Uterus (tissue), 4 donors: ENCODE results near the gene ERF. TPM values are rescaled to one million over a fixed set of nuclear protein-coding genes. Genes with fewer than 3 reads are reported as not detected.
A peak's percentile ranks its signal among the peaks of the same experiment; 100 is the strongest.

ENCODE experiments used
- DNase-seq, 2 donors: peaks; one replicate each; pipeline ENCODE4 v3.0.0-alpha.2; 2019 to 2020
- H3K27ac ChIP-seq, 2 donors: fragments of 200-600 bp; sonication (generic); 1 replicate in 1 of 2; 2 replicates in 1 of 2; pipeline ENCODE4 v1.5.1; 2016 to 2018
- H3K27me3 ChIP-seq, 2 donors: fragments of 200-600 bp; sonication (generic); one replicate each; pipeline ENCODE4 v1.5.1; 2018 to 2019; ENCODE audit warnings: control low read depth in 1 of 2
- H3K36me3 ChIP-seq, 2 donors: fragments of 200-600 bp; sonication (generic); one replicate each; pipeline ENCODE4 v1.5.1; 2019; ENCODE audit warnings: control low read depth in 1 of 2
- H3K4me1 ChIP-seq, 2 donors: fragments of 200-600 bp; sonication (generic); one replicate each; pipeline ENCODE4 v1.5.1; 2018 to 2019; ENCODE audit warnings: control low read depth in 1 of 2
- H3K4me3 ChIP-seq, 2 donors: fragments of 200-600 bp; sonication (generic); 1 replicate in 1 of 2; 2 replicates in 1 of 2; pipeline ENCODE4 v1.5.1; 2018 to 2019; ENCODE audit warnings: mild to moderate bottlenecking in 1 of 2
- H3K9me3 ChIP-seq, 2 donors: fragments of 200-600 bp; sonication (generic); one replicate each; pipeline ENCODE4 v1.5.1; 2019; ENCODE audit warnings: control low read depth in 1 of 2
- POLR2A ChIP-seq, 2 donors: fragments of 450-650 bp; IDR thresholded peaks; one replicate each; pipeline ENCODE4 v1.6.1; 2016; ENCODE audit warnings: antibody characterized with exemption in 2 of 2, mild to moderate bottlenecking in 1 of 2, moderate library complexity in 1 of 2
- intact Hi-C: fragments of 100-400 bp; cut with DNase I; formaldehyde crosslinking; loops from one replicate; pipeline ENCODE4 v1.15.1; 2023; ENCODE audit warnings: low total_unique reads
- total RNA-seq, 4 donors: library from RNA; depleted of rRNA in 3 of 4; stranded (reverse); fragments of >200 nt in 3 of 4; gene quantifications; one replicate each; pipeline versions ENCODE4 v1.1.0 to v1.2.4, GENCODE V29; 2014 to 2023
- TF ChIP-seq, protein P1 (sequence below), 4 experiments: fragments of 200-600 bp in 2 of 4; fragments of 450-650 bp in 2 of 4; sonication (generic) in 2 of 4; IDR thresholded peaks; one replicate each; pipeline ENCODE4 v1.5.1; 2016 to 2019; ENCODE audit warnings: antibody characterized with exemption in 4 of 4, mild to moderate bottlenecking in 2 of 4, moderate library complexity in 1 of 4
- donor health status: DM: yes; HTN: yes; CAD: no.

Gene ERF
- total RNA-seq, 4 donors from 2014 or later, result 14.1 to 141 (median 42.9) TPM

GRCh38 chr19:42275517-42275916 lies 20.6 kb upstream of the ERF start:
- intact Hi-C loops, result no loop called here
- no peak for DNase-seq
- Histone ChIP-seq H3K4me1 (peaks cover 5 to 32% of the 10 kb centered on the region in 2 donors), H3K27ac (peak overlapping the region in 1 of 2 donors; percentile 97), H3K27me3 (no peaks in the 10 kb centered on the region), H3K4me3 (no peak overlapping the region), H3K36me3 (no peaks in the 10 kb centered on the region), H3K9me3 (no peaks in the 10 kb centered on the region)
- no peak for TF ChIP-seq POLR2A (IDR thresholded peaks at IDR 0.05)
- TF ChIP-seq, protein P1, sequence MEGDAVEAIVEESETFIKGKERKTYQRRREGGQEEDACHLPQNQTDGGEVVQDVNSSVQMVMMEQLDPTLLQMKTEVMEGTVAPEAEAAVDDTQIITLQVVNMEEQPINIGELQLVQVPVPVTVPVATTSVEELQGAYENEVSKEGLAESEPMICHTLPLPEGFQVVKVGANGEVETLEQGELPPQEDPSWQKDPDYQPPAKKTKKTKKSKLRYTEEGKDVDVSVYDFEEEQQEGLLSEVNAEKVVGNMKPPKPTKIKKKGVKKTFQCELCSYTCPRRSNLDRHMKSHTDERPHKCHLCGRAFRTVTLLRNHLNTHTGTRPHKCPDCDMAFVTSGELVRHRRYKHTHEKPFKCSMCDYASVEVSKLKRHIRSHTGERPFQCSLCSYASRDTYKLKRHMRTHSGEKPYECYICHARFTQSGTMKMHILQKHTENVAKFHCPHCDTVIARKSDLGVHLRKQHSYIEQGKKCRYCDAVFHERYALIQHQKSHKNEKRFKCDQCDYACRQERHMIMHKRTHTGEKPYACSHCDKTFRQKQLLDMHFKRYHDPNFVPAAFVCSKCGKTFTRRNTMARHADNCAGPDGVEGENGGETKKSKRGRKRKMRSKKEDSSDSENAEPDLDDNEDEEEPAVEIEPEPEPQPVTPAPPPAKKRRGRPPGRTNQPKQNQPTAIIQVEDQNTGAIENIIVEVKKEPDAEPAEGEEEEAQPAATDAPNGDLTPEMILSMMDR (IDR thresholded peaks at IDR 0.05), result no peak

DNA sequence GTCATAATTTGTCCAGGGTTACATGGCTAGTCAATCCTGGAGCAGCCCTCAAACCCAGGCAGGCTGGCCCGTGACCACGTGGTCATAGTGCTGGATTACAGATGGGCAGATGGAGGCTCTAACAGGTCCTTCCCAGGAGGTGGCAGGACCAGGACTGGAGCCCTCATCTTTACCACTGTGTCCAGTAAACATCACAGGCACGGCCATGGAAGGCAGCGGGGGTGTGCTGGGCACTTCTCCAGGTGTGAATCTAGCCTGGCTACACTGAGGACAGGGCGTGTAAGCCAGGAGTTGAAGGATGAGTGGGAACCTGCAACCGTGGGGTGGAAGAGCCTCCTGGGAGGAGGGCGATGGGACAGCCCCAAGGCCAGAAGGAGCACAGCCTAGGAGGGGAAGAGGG lies 20.2 kb upstream of the ERF start:
- DNase-seq, result no peak
- H3K27ac ChIP-seq, result no peak overlapping the region
- intact Hi-C loops, result no loop called here
- no peak for TF ChIP-seq POLR2A (IDR thresholded peaks at IDR 0.05)
- TF ChIP-seq, protein P1 (IDR thresholded peaks at IDR 0.05), result no peak
- H3K4me1 ChIP-seq, result peaks cover 5 to 36% of the 10 kb centered on the region in 2 donors
- no peaks in the 10 kb centered on the region for H3K9me3 ChIP-seq
- no peaks in the 10 kb centered on the region for H3K27me3 ChIP-seq
- no peaks in the 10 kb centered on the region for H3K36me3 ChIP-seq
- no peak overlapping the region for H3K4me3 ChIP-seq

- Histone ChIP-seq H3K9me3 (no peaks in the 10 kb centered on the region), H3K27ac (no peak overlapping the region), H3K4me3 (no peak overlapping the region), H3K36me3 (no peaks in the 10 kb centered on the region), H3K27me3 (no peaks in the 10 kb centered on the region), H3K4me1 (peaks cover 5 to 34% of the 10 kb centered on the region in 2 donors)
- intact Hi-C loops, result no loop called here
- TF ChIP-seq POLR2A (IDR thresholded peaks at IDR 0.05), result no peak
- TF ChIP-seq, protein P1 (IDR thresholded peaks at IDR 0.05), result no peak
- DNase-seq, result no peak
Measured at GRCh38 chr19:42274065-42274682, 19.2 kb upstream of the ERF start.

DNA sequence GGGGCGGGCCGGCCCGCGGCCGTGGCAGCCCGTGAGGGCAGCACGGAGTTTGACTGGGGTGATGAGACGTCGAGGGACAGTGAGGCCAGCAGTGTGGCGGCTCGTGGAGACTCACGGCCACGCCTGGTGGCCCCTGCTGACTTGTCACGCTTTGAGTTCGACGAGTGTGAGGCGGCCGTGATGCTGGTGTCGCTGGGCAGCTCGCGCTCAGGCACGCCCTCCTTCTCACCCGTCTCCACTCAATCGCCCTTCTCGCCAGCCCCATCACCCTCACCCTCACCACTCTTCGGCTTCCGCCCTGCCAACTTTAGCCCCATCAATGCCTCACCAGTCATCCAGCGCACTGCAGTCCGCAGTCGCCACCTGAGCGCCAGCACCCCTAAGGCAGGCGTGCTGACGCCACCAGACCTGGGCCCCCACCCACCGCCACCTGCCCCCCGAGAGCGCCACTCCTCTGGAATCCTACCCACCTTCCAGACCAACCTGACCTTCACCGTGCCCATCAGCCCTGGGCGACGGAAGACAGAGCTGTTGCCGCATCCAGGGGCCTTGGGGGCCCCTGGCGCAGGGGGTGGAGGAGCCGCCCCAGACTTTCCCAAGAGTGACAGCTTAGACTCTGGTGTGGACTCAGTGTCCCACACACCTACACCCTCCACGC lies 18.6 kb upstream of the ERF start:
- no peaks in the 10 kb centered on the region for H3K36me3 ChIP-seq
- no peak overlapping the region for H3K4me3 ChIP-seq
- peaks cover 5 to 28% of the 10 kb centered on the region in 2 donors for H3K4me1 ChIP-seq
- no peaks in the 10 kb centered on the region for H3K27me3 ChIP-seq
- no peaks in the 10 kb centered on the region for H3K9me3 ChIP-seq
- no peak for DNase-seq
- intact Hi-C loops, result no loop called here
- no peak for TF ChIP-seq POLR2A (IDR thresholded peaks at IDR 0.05)
- TF ChIP-seq, protein P1 (IDR thresholded peaks at IDR 0.05), result no peak
- H3K27ac ChIP-seq, result no peak overlapping the region

- no peak for DNase-seq
Measured at GRCh38 chr19:42272989-42273406, 18.1 kb upstream of the ERF start.

More at GRCh38 chr19:42272989-42273406, 18.1 kb upstream of the ERF start:
- no peak for TF ChIP-seq POLR2A (IDR thresholded peaks at IDR 0.05)
- TF ChIP-seq, protein P1 (IDR thresholded peaks at IDR 0.05), result no peak
- no peak overlapping the region for H3K27ac ChIP-seq
- no peaks in the 10 kb centered on the region for H3K27me3 ChIP-seq
- no peak overlapping the region for H3K4me3 ChIP-seq
- H3K36me3 ChIP-seq, result no peaks in the 10 kb centered on the region
- intact Hi-C loops, result no loop called here
- H3K9me3 ChIP-seq, result no peaks in the 10 kb centered on the region
- peaks cover 5 to 23% of the 10 kb centered on the region in 2 donors for H3K4me1 ChIP-seq
